Measurements from ENCODE around the gene PRR16.

GRCh38 chr5:120550358-120550757 is 86.3 kb downstream of the PRR16 start:
- TF ChIP-seq POLR2A (IDR thresholded peaks at IDR 0.05) = no peak
- TF ChIP-seq CTCF (IDR thresholded peaks at IDR 0.05) = no peak

All from esophagus squamous epithelium (tissue), 4 donors.